Vagina (tissue), 2 donors: Measurements from ENCODE around the gene MTUS2. TPM values are rescaled to one million over a fixed set of nuclear protein-coding genes. Genes with fewer than 3 reads are reported as not detected.

Experiments used
- DNase-seq, 2 donors: peaks; one replicate each; pipeline ENCODE4 v3.0.0-alpha.2; 2017; ENCODE audit errors: extremely low spot score in 2 of 2
- H3K27ac ChIP-seq: fragments of 200-600 bp; sonication (generic); one replicate; pipeline ENCODE4 v1.5.1; 2019
- H3K27me3 ChIP-seq: fragments of 200-600 bp; sonication (generic); one replicate; pipeline ENCODE4 v1.5.1; 2019
- H3K36me3 ChIP-seq, 2 donors: fragments of 200-600 bp; sonication (generic); one replicate each; pipeline ENCODE4 v1.5.1; 2017 to 2019
- H3K4me1 ChIP-seq: fragments of 200-600 bp; sonication (generic); one replicate; pipeline ENCODE4 v1.5.1; 2019
- H3K4me3 ChIP-seq, 2 donors: fragments of 200-600 bp; sonication (generic); 1 replicate in 1 of 2; 2 replicates in 1 of 2; pipeline ENCODE4 v1.5.1; 2016 to 2019
- H3K9me3 ChIP-seq: fragments of 200-600 bp; sonication (generic); one replicate; pipeline ENCODE4 v1.5.1; 2019
- CTCF ChIP-seq, 3 experiments: fragments of 450-650 bp in 2 of 3; fragments of 200-600 bp in 1 of 3; sonication (generic) in 1 of 3; IDR thresholded peaks; one replicate each; pipeline ENCODE4 v1.5.1; 2017 to 2019; ENCODE audit warnings: antibody characterized with exemption in 3 of 3, mild to moderate bottlenecking in 2 of 3, moderate library complexity in 2 of 3
- POLR2A ChIP-seq, 2 donors: fragments of 450-650 bp; IDR thresholded peaks; one replicate each; pipeline ENCODE4 v1.6.1; 2017; ENCODE audit warnings: antibody characterized with exemption in 2 of 2, mild to moderate bottlenecking in 2 of 2, moderate library complexity in 2 of 2
- POLR2AphosphoS5 ChIP-seq, 2 donors: sonication (generic); formaldehyde crosslinking; IDR thresholded peaks; one replicate each; pipeline ENCODE4 v1.9.0; 2017; ENCODE audit warnings: antibody characterized with exemption in 2 of 2, mild to moderate bottlenecking in 2 of 2, low read depth in 1 of 2; ENCODE audit not compliant: insufficient read depth in 1 of 2
- intact Hi-C: fragments of 100-400 bp; cut with DNase I; formaldehyde crosslinking; loops from one replicate; pipeline ENCODE4 v1.15.1; 2023
- total RNA-seq: library from RNA; depleted of rRNA; stranded (reverse); fragments of >200 nt; gene quantifications from one replicate; pipeline ENCODE4 v1.2.3, GENCODE V29; 2016

The MTUS2 gene
- total RNA-seq, 1 donor from 2014 or later = 0.74 TPM

GRCh38 chr13:29005763-29006120 lies 185.6 kb downstream of the MTUS2 start:
- no peak overlapping the region for H3K4me3 ChIP-seq
- intact Hi-C loops = no loop called here
- DNase-seq = no peak

GRCh38 chr13:29006359-29006850 lies 186.3 kb downstream of the MTUS2 start:
- H3K27ac ChIP-seq = no peak overlapping the region
- H3K4me1 ChIP-seq = no peaks in the 10 kb centered on the region
- H3K27me3 ChIP-seq = no peaks in the 10 kb centered on the region
- no peak for DNase-seq
- no peak overlapping the region for H3K4me3 ChIP-seq
- no peak for TF ChIP-seq CTCF (IDR thresholded peaks at IDR 0.05)
- no peak for TF ChIP-seq POLR2A (IDR thresholded peaks at IDR 0.05)
- intact Hi-C loops = no loop called here
- no peaks in the 10 kb centered on the region for H3K36me3 ChIP-seq
- no peaks in the 10 kb centered on the region for H3K9me3 ChIP-seq

More at GRCh38 chr13:29005763-29006120, 185.6 kb downstream of the MTUS2 start:
- TF ChIP-seq POLR2AphosphoS5 (IDR thresholded peaks at IDR 0.05; ENCODE audit: insufficient read depth in 1 of 2, low read depth in 1 of 2) = no peak
- no peak for TF ChIP-seq POLR2A (IDR thresholded peaks at IDR 0.05)
- no peak for TF ChIP-seq CTCF (IDR thresholded peaks at IDR 0.05)
- Histone ChIP-seq H3K36me3 (no peaks in the 10 kb centered on the region), H3K4me1 (no peaks in the 10 kb centered on the region), H3K9me3 (no peaks in the 10 kb centered on the region), H3K27me3 (no peaks in the 10 kb centered on the region), H3K27ac (no peak overlapping the region)

GRCh38 chr13:29008296-29008695 lies 188.2 kb downstream of the MTUS2 start:
- Histone ChIP-seq H3K27ac (no peak overlapping the region), H3K36me3 (no peaks in the 10 kb centered on the region), H3K27me3 (no peaks in the 10 kb centered on the region), H3K4me3 (no peak overlapping the region), H3K4me1 (no peaks in the 10 kb centered on the region), H3K9me3 (no peaks in the 10 kb centered on the region)
- TF ChIP-seq POLR2A (IDR thresholded peaks at IDR 0.05) (no peak), CTCF (IDR thresholded peaks at IDR 0.05) (no peak), POLR2AphosphoS5 (IDR thresholded peaks at IDR 0.05; ENCODE audit: insufficient read depth in 1 of 2, low read depth in 1 of 2) (no peak)
- intact Hi-C loops = no loop called here
- no peak for DNase-seq

- intact Hi-C loops = no loop called here
- DNase-seq = no peak
- TF ChIP-seq CTCF (IDR thresholded peaks at IDR 0.05) = no peak
These were observed 200.2 kb downstream of the MTUS2 start for GRCh38 chr13:29020314-29020713.

GRCh38 chr13:29021311-29021710 lies 201.2 kb downstream of the MTUS2 start:
- H3K36me3 ChIP-seq = no peaks in the 10 kb centered on the region
- intact Hi-C loops = no loop called here
- no peaks in the 10 kb centered on the region for H3K27me3 ChIP-seq
- no peak for DNase-seq
- no peak overlapping the region for H3K4me3 ChIP-seq
- no peak overlapping the region for H3K27ac ChIP-seq
- H3K9me3 ChIP-seq = no peaks in the 10 kb centered on the region
- TF ChIP-seq POLR2AphosphoS5 (IDR thresholded peaks at IDR 0.05; ENCODE audit: insufficient read depth in 1 of 2, low read depth in 1 of 2) (no peak), CTCF (IDR thresholded peaks at IDR 0.05) (no peak), POLR2A (IDR thresholded peaks at IDR 0.05) (no peak)
- H3K4me1 ChIP-seq = no peaks in the 10 kb centered on the region

More at GRCh38 chr13:29020314-29020713, 200.2 kb downstream of the MTUS2 start:
- Histone ChIP-seq H3K9me3 (no peaks in the 10 kb centered on the region), H3K36me3 (no peaks in the 10 kb centered on the region), H3K4me1 (no peaks in the 10 kb centered on the region), H3K27me3 (no peaks in the 10 kb centered on the region), H3K27ac (no peak overlapping the region), H3K4me3 (no peak overlapping the region)
